H9 (cell line): ENCODE data around the gene TBC1D30. TPM values are rescaled to one million over a fixed set of nuclear protein-coding genes. Genes with fewer than 3 reads are reported as not detected.

Experiments used
- DNase-seq: peaks from one replicate; pipeline ENCODE4 v3.0.0-alpha.2; 2017
- H2AFZ ChIP-seq: one replicate; pipeline ENCODE4 v1.6.1; 2013; ENCODE audit warnings: mild to moderate bottlenecking, low read length, control low read depth, moderate library complexity
- H2AK5ac ChIP-seq: 2 replicates; pipeline ENCODE4 v1.6.1; 2013; ENCODE audit warnings: low read length, control low read depth, mixed read lengths; ENCODE audit not compliant: insufficient read length
- H2BK120ac ChIP-seq: one replicate; pipeline ENCODE4 v1.6.1; 2013; ENCODE audit warnings: low read depth, mild to moderate bottlenecking, low read length, control low read depth, inconsistent platforms; ENCODE audit not compliant: poor library complexity, severe bottlenecking
- H2BK12ac ChIP-seq: 2 replicates; pipeline ENCODE4 v1.6.1; 2013; ENCODE audit warnings: low read length, control low read depth, mixed read lengths, low read depth; ENCODE audit not compliant: insufficient read length
- H2BK15ac ChIP-seq: 2 replicates; pipeline ENCODE4 v1.6.1; 2013; ENCODE audit warnings: low read depth, low read length, control low read depth
- H2BK20ac ChIP-seq: one replicate; pipeline ENCODE4 v1.6.1; 2013; ENCODE audit warnings: low read depth, mild to moderate bottlenecking, low read length, control low read depth, inconsistent platforms; ENCODE audit not compliant: poor library complexity, severe bottlenecking
- H2BK5ac ChIP-seq: 2 replicates; pipeline ENCODE4 v1.6.1; 2013; ENCODE audit warnings: low read length, control low read depth, mixed read lengths; ENCODE audit not compliant: insufficient read length
- H3K14ac ChIP-seq: 2 replicates; pipeline ENCODE4 v1.6.1; 2013; ENCODE audit warnings: low read length, control low read depth; ENCODE audit not compliant: insufficient read depth
- H3K18ac ChIP-seq: 2 replicates; pipeline ENCODE4 v1.6.1; 2013; ENCODE audit warnings: low read depth, mild to moderate bottlenecking, mixed read lengths, low read length, control low read depth; ENCODE audit not compliant: insufficient read length
- H3K23ac ChIP-seq: 2 replicates; pipeline ENCODE4 v1.6.1; 2013; ENCODE audit warnings: low read length, control low read depth, mixed read lengths, low read depth; ENCODE audit not compliant: insufficient read length
- H3K23me2 ChIP-seq: 2 replicates; pipeline ENCODE4 v1.6.1; 2013; ENCODE audit warnings: low read depth, mild to moderate bottlenecking, mixed read lengths, low read length, control low read depth; ENCODE audit not compliant: insufficient read length, poor library complexity, severe bottlenecking
- H3K27ac ChIP-seq: 2 replicates; pipeline ENCODE4 v1.5.1; 2013; ENCODE audit warnings: low read length, control low read depth, mixed read lengths, low read depth; ENCODE audit not compliant: insufficient read length
- H3K27me3 ChIP-seq: 2 replicates; pipeline ENCODE4 v1.6.1; 2013; ENCODE audit warnings: low read length, control low read depth, inconsistent platforms; ENCODE audit not compliant: insufficient read depth
- H3K4ac ChIP-seq: 2 replicates; pipeline ENCODE4 v1.6.1; 2013; ENCODE audit warnings: low read depth, mild to moderate bottlenecking, control low read depth, inconsistent platforms, low read length, moderate library complexity
- H3K4me1 ChIP-seq: 2 replicates; pipeline ENCODE4 v1.6.1; 2013; ENCODE audit warnings: low read length, control low read depth, inconsistent platforms; ENCODE audit not compliant: insufficient read depth
- H3K4me2 ChIP-seq: 2 replicates; pipeline ENCODE4 v1.6.1; 2013; ENCODE audit warnings: low read length, control low read depth, mixed read lengths; ENCODE audit not compliant: insufficient read length, insufficient read depth
- H3K56ac ChIP-seq: 2 replicates; pipeline ENCODE4 v1.6.1; 2013; ENCODE audit warnings: low read depth, mild to moderate bottlenecking, mixed read lengths, low read length, control low read depth; ENCODE audit not compliant: insufficient read length
- H3K79me1 ChIP-seq: 2 replicates; pipeline ENCODE4 v1.6.1; 2013; ENCODE audit warnings: low read depth, mild to moderate bottlenecking, moderate library complexity, low read length, control low read depth, inconsistent platforms; ENCODE audit not compliant: insufficient read depth, poor library complexity, severe bottlenecking
- H3K79me2 ChIP-seq: 2 replicates; pipeline ENCODE4 v1.6.1; 2013; ENCODE audit warnings: low read length, control low read depth, inconsistent platforms; ENCODE audit not compliant: insufficient read depth
- H3K9ac ChIP-seq: 2 replicates; pipeline ENCODE4 v1.6.1; 2013; ENCODE audit warnings: low read length, control low read depth, mixed read lengths; ENCODE audit not compliant: insufficient read length; ENCODE audit errors: extremely low read depth
- H3K9me3 ChIP-seq: one replicate; pipeline ENCODE4 v1.6.1; 2013; ENCODE audit warnings: low read depth, low read length, inconsistent platforms; ENCODE audit not compliant: control insufficient read depth
- H3T11ph ChIP-seq: one replicate; pipeline ENCODE4 v1.6.1; 2013; ENCODE audit warnings: mild to moderate bottlenecking, low read length, control low read depth, inconsistent platforms
- H4K20me1 ChIP-seq: one replicate; pipeline ENCODE4 v1.6.1; 2013; ENCODE audit not compliant: control insufficient read depth, insufficient read length, insufficient read depth
- H4K5ac ChIP-seq: 2 replicates; pipeline ENCODE4 v1.6.1; 2013; ENCODE audit warnings: low read depth, mild to moderate bottlenecking, mixed read lengths, low read length, control low read depth; ENCODE audit not compliant: insufficient read length
- H4K8ac ChIP-seq: replicated peaks from 2 replicates; pipeline ENCODE4 v1.6.1; 2013; ENCODE audit warnings: low read length, control low read depth, mixed read lengths, low read depth; ENCODE audit not compliant: insufficient read length
- H4K91ac ChIP-seq: 2 replicates; pipeline ENCODE4 v1.6.1; 2013; ENCODE audit warnings: low read depth, mild to moderate bottlenecking, moderate library complexity, mixed read lengths, low read length, control low read depth; ENCODE audit not compliant: insufficient read length
- H3K27ac Mint-ChIP-seq, 3 experiments: 2 replicates in 2 of 3; 3 replicates in 1 of 3; pipeline ENCODE4 v1.8.0; 2020 to 2021; ENCODE audit warnings: mixed read lengths in 3 of 3, mild to moderate bottlenecking in 1 of 3, moderate library complexity in 1 of 3
- H3K27me3 Mint-ChIP-seq: 2 replicates; pipeline ENCODE4 v1.8.0; 2021; ENCODE audit warnings: low read depth, mild to moderate bottlenecking, moderate library complexity, mixed read lengths
- H3K36me3 Mint-ChIP-seq, 3 experiments: 2 replicates in 2 of 3; 3 replicates in 1 of 3; pipeline ENCODE4 v1.8.0; 2020 to 2021; ENCODE audit warnings: low read depth in 3 of 3, mixed read lengths in 3 of 3; ENCODE audit not compliant: insufficient read depth in 1 of 3
- H3K4me1 Mint-ChIP-seq, 2 experiments: 2 replicates each; pipeline ENCODE4 v1.8.0; 2020; ENCODE audit warnings: mixed read lengths in 2 of 2
- H3K4me3 Mint-ChIP-seq, 2 experiments: 2 replicates in 1 of 2; 3 replicates in 1 of 2; pipeline ENCODE4 v1.8.0; 2020 to 2021; ENCODE audit warnings: mild to moderate bottlenecking in 2 of 2, mixed read lengths in 2 of 2, moderate library complexity in 1 of 2
- H3K9me3 Mint-ChIP-seq, 2 experiments: 2 replicates in 1 of 2; 3 replicates in 1 of 2; pipeline ENCODE4 v1.8.0; 2020; ENCODE audit warnings: mild to moderate bottlenecking in 2 of 2, mixed read lengths in 2 of 2, moderate library complexity in 1 of 2
- CTCF ChIP-seq: fragments of 200-600 bp; sonication (generic); conservative IDR thresholded peaks from 3 replicates; pipeline ENCODE4 v1.8.0; 2021; ENCODE audit warnings: antibody characterized with exemption, mild to moderate bottlenecking
- WGBS: extraction: QIAGEN DNeasy Blood & Tissue Kit; methylation state at CpG from one replicate; pipeline ENCODE4 v1.1.7; 2013; ENCODE audit warnings: missing lambda C conversion rate, low lambda C conversion rate, mixed read lengths; ENCODE audit not compliant: insufficient read length; ENCODE audit errors: extremely low coverage; 5-methylcytosine and 5-hydroxymethylcytosine counted together
- total RNA-seq: library from RNA; stranded (reverse); gene quantifications from 2 replicates; pipeline ENCODE4 v1.2.1, GENCODE V29; 2021

Gene TBC1D30
- total RNA-seq, 1 experiment from 2014 or later, result 1.6 TPM

GRCh38 chr12:64801381-64801780 is 23.1 kb upstream of the TBC1D30 start:
- Histone ChIP-seq H2BK5ac (no peak overlapping the region), H3K27me3 (no peaks in the 10 kb centered on the region), H3K18ac (no peak overlapping the region), H2BK12ac (no peak overlapping the region), H2BK15ac (no peak overlapping the region), H3K9ac (no peak overlapping the region), H2AK5ac (no peak overlapping the region), H3K56ac (no peak overlapping the region), H3K79me1 (no peaks in the 10 kb centered on the region), H4K91ac (no peak overlapping the region), H3K79me2 (no peaks in the 10 kb centered on the region), H2BK120ac (no peak overlapping the region), H3K4me1 (no peaks in the 10 kb centered on the region), H3K14ac (no peak overlapping the region), H3K23me2 (no peaks in the 10 kb centered on the region), H3K23ac (no peak overlapping the region), H4K20me1 (no peaks in the 10 kb centered on the region), H3T11ph (no peak overlapping the region), H3K4me2 (no peak overlapping the region), H3K4ac (no peak overlapping the region), H3K27ac (no peak overlapping the region), H4K8ac (no peak overlapping the region), H3K9me3 (no peaks in the 10 kb centered on the region), H2AFZ (no peak overlapping the region), H4K5ac (no peak overlapping the region), H2BK20ac (no peak overlapping the region)
- peak; percentile 55 for TF ChIP-seq CTCF
- H3K4me3 Mint-ChIP-seq, result no peak overlapping the region
- no peaks in the 10 kb centered on the region for H3K4me1 Mint-ChIP-seq
- H3K27ac Mint-ChIP-seq, result no peak overlapping the region
- no peaks in the 10 kb centered on the region; a peak in 1 of 7 replicates for H3K36me3 Mint-ChIP-seq
- DNase-seq, result no peak
- no CpG with 5 or more reads among the region's 2 CpGs for WGBS
- H3K9me3 Mint-ChIP-seq, result no peaks in the 10 kb centered on the region; a peak in 1 of 5 replicates
- no peaks in the 10 kb centered on the region; the same call in 1 of the 2 replicates for H3K27me3 Mint-ChIP-seq
